K562 (cell line): Measurements from ENCODE around the gene TBRG1. TPM values are rescaled to one million over a fixed set of nuclear protein-coding genes. Genes with fewer than 3 reads are reported as not detected.

ENCODE experiments used
- ATAC-seq: fragments of 200-7000 bp; cut with Tn5 transposase; 3 replicates; pipeline ENCODE4 v1.9.1; 2020; ENCODE audit warnings: moderate library complexity
- BruUV-seq: library from RNA; stranded (reverse); fragments of 400-500 nt; replicated peaks from 2 replicates; lab custom pipeline; 2021; lab: Mats Ljungman, UMichigan
- CTCF ChIA-PET: fragments of 300-600 bp; formaldehyde crosslinking; extraction: SDS; loops from one replicate; lab custom pipeline; 2021; ENCODE audit warnings: low intra/inter-chr PET ratio; lab: Yijun Ruan, JAX
- POLR2A ChIA-PET: fragments of 300-600, 350-650 bp; sonication (Branson Sonifier 250); formaldehyde crosslinking; extraction: SDS; loops from one replicate; lab custom pipeline; 2021; ENCODE audit warnings: antibody characterized with exemption, inconsistent platforms; lab: Yijun Ruan, JAX
- DNase-seq, 4 experiments: peaks; one replicate each; pipeline versions ENCODE4 v3.0.0 to v3.0.0-alpha.2; 2011 to 2018; ENCODE audit warnings: low spot score in 3 of 4, mixed read lengths in 3 of 4; ENCODE audit errors: extremely low read depth in 1 of 4
- FAIRE-seq: peaks from 2 replicates; lab custom pipeline; 2011; peaks lifted over from hg19 to GRCh38; lab: Jason Lieb, UNC
- H2AFZ ChIP-seq: 2 replicates; pipeline ENCODE4 v1.6.0; 2011; ENCODE audit warnings: low read depth, low read length, control low read depth, inconsistent platforms
- H3K27ac ChIP-seq: fragments of 200-600 bp; 3 replicates; pipeline ENCODE4 v1.8.0; 2011; ENCODE audit warnings: low read depth, mild to moderate bottlenecking, control low read depth, inconsistent platforms, low read length, moderate library complexity, mixed read lengths; ENCODE audit errors: extremely low read depth
- H3K27me3 ChIP-seq, 2 experiments: fragments of 300-600 bp in 1 of 2; 2 replicates in 1 of 2; 3 replicates in 1 of 2; pipeline versions ENCODE4 v1.6.0 to v1.8.0; 2011; ENCODE audit warnings: inconsistent platforms in 2 of 2, low read length in 2 of 2, mild to moderate bottlenecking in 1 of 2, mixed read lengths in 1 of 2, moderate library complexity in 1 of 2; ENCODE audit not compliant: control insufficient read depth in 2 of 2, insufficient read depth in 2 of 2
- H3K36me3 ChIP-seq: fragments of 300-600 bp; 3 replicates; pipeline ENCODE4 v1.8.0; 2011; ENCODE audit warnings: mild to moderate bottlenecking, low read length, inconsistent platforms; ENCODE audit not compliant: control insufficient read depth, insufficient read depth
- H3K4me1 ChIP-seq, 2 experiments: fragments of 200-600 bp in 1 of 2; replicated peaks in 1 of 2; 2 replicates in 1 of 2; 3 replicates in 1 of 2; pipeline versions ENCODE4 v1.5.1 to v1.8.0; 2011; ENCODE audit warnings: inconsistent platforms in 2 of 2, low read length in 2 of 2, mild to moderate bottlenecking in 1 of 2, mixed read lengths in 1 of 2, moderate library complexity in 1 of 2; ENCODE audit not compliant: control insufficient read depth in 2 of 2, insufficient read depth in 2 of 2
- H3K4me2 ChIP-seq: 2 replicates; pipeline ENCODE4 v1.6.1; 2011; ENCODE audit warnings: low read length, control low read depth, inconsistent platforms, mixed read lengths; ENCODE audit not compliant: insufficient read depth
- H3K4me3 ChIP-seq: fragments of 200-600 bp; sonication (generic), shearing (Covaris generic); 2 replicates; pipeline ENCODE4 v1.5.1; 2016; ENCODE audit warnings: control low read depth, inconsistent platforms
- H3K79me2 ChIP-seq: fragments of 200-600 bp; 3 replicates; pipeline ENCODE4 v1.8.0; 2011; ENCODE audit warnings: low read length, inconsistent platforms; ENCODE audit not compliant: control insufficient read depth, insufficient read depth
- H3K9ac ChIP-seq, 2 experiments: 2 replicates each; pipeline versions ENCODE4 v1.6.0 to v1.6.1; 2011; ENCODE audit warnings: low read depth in 2 of 2, low read length in 2 of 2, control low read depth in 1 of 2, inconsistent platforms in 1 of 2, mild to moderate bottlenecking in 1 of 2, mixed read lengths in 1 of 2; ENCODE audit not compliant: insufficient read depth in 1 of 2
- H3K9me1 ChIP-seq: one replicate; pipeline ENCODE4 v1.6.0; 2011; ENCODE audit warnings: inconsistent platforms, mild to moderate bottlenecking, low read length, moderate library complexity; ENCODE audit not compliant: control insufficient read depth, insufficient read depth
- H3K9me3 ChIP-seq: replicated peaks from 2 replicates; pipeline ENCODE4 v1.5.1; 2011; ENCODE audit warnings: low read depth, low read length, inconsistent platforms; ENCODE audit not compliant: control insufficient read depth, insufficient read depth
- H4K20me1 ChIP-seq: replicated peaks from 2 replicates; pipeline ENCODE4 v1.6.1; 2011; ENCODE audit warnings: low read length, inconsistent platforms, mixed read lengths; ENCODE audit not compliant: control insufficient read depth, insufficient read depth
- CEBPB ChIP-seq: fragments of 450-650 bp; IDR thresholded peaks from 2 replicates; pipeline ENCODE4 v1.6.1; 2016; ENCODE audit warnings: missing genetic modification characterization, missing compliant biosample characterization
- ETV6 ChIP-seq, 3 experiments: fragments of 150-350 bp in 1 of 3; sonication (generic) in 1 of 3; formaldehyde crosslinking in 1 of 3; IDR thresholded peaks; 2 replicates each; pipeline versions ENCODE4 v1.6.1 to v1.8.0; 2014 to 2022; ENCODE audit warnings: borderline replicate concordance in 2 of 3, low read depth in 2 of 3, antibody characterized with exemption in 1 of 3, low read length in 1 of 3, mild to moderate bottlenecking in 1 of 3, missing genetic modification reagents in 1 of 3
- FOXJ3 ChIP-seq: sonication (generic); formaldehyde crosslinking; IDR thresholded peaks from 2 replicates; pipeline ENCODE4 v1.4.0; 2020; ENCODE audit warnings: mild to moderate bottlenecking, missing genetic modification reagents
- KLF16 ChIP-seq: IDR thresholded peaks from 2 replicates; pipeline ENCODE4 v1.6.1; 2016; ENCODE audit warnings: antibody characterized with exemption
- MAX ChIP-seq: sonication (generic); formaldehyde crosslinking; IDR thresholded peaks from 2 replicates; pipeline ENCODE4 v1.9.0; 2022; ENCODE audit warnings: mild to moderate bottlenecking, missing genetic modification reagents
- NCOA1 ChIP-seq: fragments of 450-650 bp; IDR thresholded peaks from 2 replicates; pipeline ENCODE4 v1.6.1; 2016; ENCODE audit warnings: low read depth
- SRF ChIP-seq, 2 experiments: fragments of 250-450, 450-650 bp in 1 of 2; sonication (Bioruptor Pico) in 1 of 2; sonication (generic) in 1 of 2; formaldehyde crosslinking; IDR thresholded peaks; 2 replicates each; pipeline versions ENCODE4 v1.5.0 to v1.5.1; 2020 to 2022; ENCODE audit warnings: mild to moderate bottlenecking in 1 of 2, missing genetic modification reagents in 1 of 2
- TCF7 ChIP-seq: sonication (generic); IDR thresholded peaks from 2 replicates; pipeline ENCODE4 v1.6.1; 2016; ENCODE audit warnings: antibody characterized with exemption, borderline replicate concordance
- ZBTB49 ChIP-seq: sonication (generic); formaldehyde crosslinking; IDR thresholded peaks from 2 replicates; pipeline ENCODE4 v1.8.0; 2022; ENCODE audit warnings: missing genetic modification reagents, mild to moderate bottlenecking, borderline replicate concordance
- ZNF146 ChIP-seq: IDR thresholded peaks from one replicate; pipeline ENCODE4 v1.6.1; 2018; ENCODE audit warnings: missing compliant biosample characterization; ENCODE audit not compliant: unreplicated experiment
- WGBS: fragments of 100-300 bp; shearing (Covaris generic); methylation state at CpG from one replicate; pipeline ENCODE4 v1.1.6; 2016; ENCODE audit warnings: low coverage, mixed read lengths; ENCODE audit not compliant: insufficient coverage; ENCODE audit errors: missing lambda C conversion rate; 5-methylcytosine and 5-hydroxymethylcytosine counted together
- in situ Hi-C: fragments of 300-500 bp; cut with MboI; formaldehyde crosslinking; loops from 4 replicates; pipeline ENCODE4 v1.15.0; 2018; ENCODE audit warnings: inconsistent platforms, mixed read lengths
- intact Hi-C: fragments of 100-400 bp; cut with micrococcal nuclease; formaldehyde crosslinking; loops from 2 replicates; pipeline ENCODE4 v1.14.2; 2022
- polyA plus RNA-seq, 8 experiments: library from polyadenylated mRNA; depleted of rRNA in 4 of 8; stranded (reverse) in 5 of 8; unstranded in 3 of 8; fragments of >200 nt; fragmentation: Nextera tagmentation in 2 of 8; fragmentation: Illumina TruSeq in 1 of 8; extraction: Ambion mirVana in 2 of 8; extraction: Trizol in 1 of 8; gene quantifications; 2 replicates each; pipeline versions ENCODE4 v1.2.1 to v1.2.3, GENCODE V29; 2011 to 2014; ENCODE audit warnings: inconsistent platforms in 1 of 8, missing spikeins in 1 of 8
- total RNA-seq, 7 experiments: library from RNA; depleted of rRNA in 6 of 7; stranded (reverse); fragments of >200 nt in 6 of 7; fragmentation: Illumina TruSeq in 2 of 7; extraction: Trizol in 2 of 7; gene quantifications; 2 replicates each; pipeline versions ENCODE4 v1.2.1 to v1.2.3, GENCODE V29; 2011 to 2021; ENCODE audit warnings: low replicate concordance in 1 of 7
- TF ChIP-seq, protein P1 (sequence below): fragments of 450-650 bp; formaldehyde crosslinking; IDR thresholded peaks from 2 replicates; pipeline ENCODE4 v1.4.0; 2022; ENCODE audit warnings: missing genetic modification characterization

The TBRG1 gene
- total and polyA plus RNA-seq, 9 of the 15 experiments (the other 6 are each of a cell fraction or from before 2014, with no cell fraction given), result 8.7 to 30.0 (median 20.2) TPM

DNA sequence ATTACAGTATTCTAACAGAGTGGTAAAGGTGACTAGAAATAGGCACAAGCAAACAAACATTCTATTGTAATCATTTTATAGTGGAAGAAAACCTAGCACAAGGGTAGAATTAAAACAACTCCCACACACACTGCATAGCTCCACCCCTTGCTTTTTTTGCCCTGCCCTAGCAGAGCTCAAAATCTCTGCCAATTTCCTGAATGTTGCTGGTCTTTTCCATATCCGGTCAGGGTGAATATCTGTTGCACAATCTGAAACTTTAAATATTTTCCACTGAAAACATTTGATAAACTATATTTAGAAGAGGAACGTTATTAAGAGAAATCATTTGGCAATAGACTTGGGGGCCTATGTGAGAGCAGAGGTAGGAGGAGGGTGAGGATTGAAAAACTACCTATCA, 53.7 kb downstream of the TBRG1 start:
- no peak overlapping the region for H3K4me2 ChIP-seq
- intact Hi-C loops, result no loop called here

GRCh38 chr11:124678416-124678815, 55.8 kb downstream of the TBRG1 start:
- no TSS peak for BruUV-seq
- Histone ChIP-seq H3K27ac (no peak overlapping the region), H3K79me2 (0 out of 3 replicates have a peak, but pooled peaks cover under 1% of the 10 kb centered on the region), H3K4me3 (no peak overlapping the region), H3K9ac (no peak overlapping the region), H3K27me3 (no peaks in the 10 kb centered on the region), H4K20me1 (no peaks in the 10 kb centered on the region), H3K36me3 (no peaks in the 10 kb centered on the region), H3K4me1 (peaks cover 2 to 6% of the 10 kb centered on the region in 2 experiments; a peak in 4 of 5 replicates), H3K9me3 (peaks cover 3% of the 10 kb centered on the region; the same call in 1 of the 2 replicates), H3K4me2 (no peak overlapping the region), H2AFZ (no peak overlapping the region), H3K9me1 (no peaks in the 10 kb centered on the region)
- 45% methylated on average over 5 of the region's 5 CpGs for WGBS
- FAIRE-seq (no peak), ATAC-seq (no peak), DNase-seq (no peak)
- TF ChIP-seq MAX (no peak), TCF7 (no peak), SRF (CRISPR knock-in tag; IDR thresholded peaks at IDR 0.05) (no peak), FOXJ3 (no peak), ZBTB49 (CRISPR knock-in tag) (no peak), NCOA1 (no peak), KLF16 (no peak), ETV6 (IDR thresholded peaks at IDR 0.05; ENCODE audit: borderline replicate concordance in 1 of 2, low read depth in 2 of 2, low read length in 1 of 2) (no peak), ETV6 (CRISPR knock-in tag; IDR thresholded peaks at IDR 0.05; ENCODE audit: borderline replicate concordance) (no peak)
- in situ Hi-C loops, result loop anchor here (10.0 kb wide), 1 partner anchor 86 kb away; the partner anchor contains the start of gene ESAM
- intact Hi-C loops, result no loop called here
- ChIA-PET POLR2A (interaction anchor here (0.5 kb wide), 1 partner anchor 83 kb away, joined by 3 read pairs; no protein-coding TSS in a partner anchor), CTCF (no interaction called here)

More for the DNA sequence above, 53.7 kb downstream of the TBRG1 start:
- Histone ChIP-seq H3K27me3 (no peaks in the 10 kb centered on the region), H3K27ac (no peak overlapping the region), H3K9ac (no peak overlapping the region), H3K4me1 (peaks cover 4 to 14% of the 10 kb centered on the region in 2 experiments; a peak in 4 of 5 replicates), H3K9me1 (no peaks in the 10 kb centered on the region), H3K9me3 (no peaks in the 10 kb centered on the region; the same call in 1 of the 2 replicates), H3K79me2 (peaks cover 5% of the 10 kb centered on the region; the same call in 1 of the 3 replicates), H3K4me3 (no peak overlapping the region), H4K20me1 (no peaks in the 10 kb centered on the region), H2AFZ (no peak overlapping the region), H3K36me3 (no peaks in the 10 kb centered on the region)
- CTCF ChIA-PET, result no interaction called here
- in situ Hi-C loops, result loop anchor here (10.0 kb wide), 1 partner anchor 88 kb away; the partner anchor contains the start of gene ESAM
- no peak for FAIRE-seq
- POLR2A ChIA-PET, result no interaction called here
- 25% methylated on average over 2 of the region's 2 CpGs for WGBS
- no peak for TF ChIP-seq ZNF146 (CRISPR knock-in tag)
- TF ChIP-seq CEBPB (tag), result peak; percentile 16; the same call in 1 of the 2 replicates
- TF ChIP-seq, protein P1, sequence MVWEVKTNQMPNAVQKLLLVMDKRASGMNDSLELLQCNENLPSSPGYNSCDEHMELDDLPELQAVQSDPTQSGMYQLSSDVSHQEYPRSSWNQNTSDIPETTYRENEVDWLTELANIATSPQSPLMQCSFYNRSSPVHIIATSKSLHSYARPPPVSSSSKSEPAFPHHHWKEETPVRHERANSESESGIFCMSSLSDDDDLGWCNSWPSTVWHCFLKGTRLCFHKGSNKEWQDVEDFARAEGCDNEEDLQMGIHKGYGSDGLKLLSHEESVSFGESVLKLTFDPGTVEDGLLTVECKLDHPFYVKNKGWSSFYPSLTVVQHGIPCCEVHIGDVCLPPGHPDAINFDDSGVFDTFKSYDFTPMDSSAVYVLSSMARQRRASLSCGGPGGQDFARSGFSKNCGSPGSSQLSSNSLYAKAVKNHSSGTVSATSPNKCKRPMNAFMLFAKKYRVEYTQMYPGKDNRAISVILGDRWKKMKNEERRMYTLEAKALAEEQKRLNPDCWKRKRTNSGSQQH (CRISPR knock-in tag), result no peak
- DNase-seq, result no peak
- ATAC-seq, result no peak
- BruUV-seq, result no TSS peak
